Brain microvascular endothelial cell (primary cell): ENCODE results near the gene FOXE3.

ENCODE experiments used
- DNase-seq: peaks from one replicate; pipeline ENCODE4 v3.0.0-alpha.2; 2020
- H3K27ac ChIP-seq: fragments of 250-450 bp; sonication (Bioruptor Pico); 2 replicates; pipeline ENCODE4 v1.5.1; 2020; ENCODE audit warnings: mild to moderate bottlenecking, moderate library complexity
- H3K27me3 ChIP-seq: fragments of 250-450 bp; sonication (Bioruptor Pico); replicated peaks from 2 replicates; pipeline ENCODE4 v1.5.1; 2020; ENCODE audit warnings: mild to moderate bottlenecking
- H3K36me3 ChIP-seq: fragments of 250-450 bp; sonication (Bioruptor Pico); replicated peaks from 2 replicates; pipeline ENCODE4 v1.5.1; 2020; ENCODE audit warnings: mild to moderate bottlenecking
- H3K4me3 ChIP-seq: 2 replicates; pipeline ENCODE4 v1.5.1; 2011; ENCODE audit warnings: low read depth, mild to moderate bottlenecking, control low read depth, low read length, moderate library complexity
- in situ Hi-C: cut with HindIII; loops from 2 replicates; pipeline ENCODE4 v1.10.0; 2017; ENCODE audit warnings: low sequenced_read_pairs, low pct_ligation_motif_present
- TF ChIP-seq, protein P1 (sequence below): IDR thresholded peaks from 2 replicates; pipeline ENCODE4 v1.5.1; 2011; ENCODE audit warnings: low read depth, mild to moderate bottlenecking, moderate library complexity, low read length, control low read depth, inconsistent platforms; ENCODE audit errors: missing control alignments

The FOXE3 gene

GRCh38 chr1:47407481-47407880 is 8.6 kb upstream of the FOXE3 start:
- TF ChIP-seq, protein P1, sequence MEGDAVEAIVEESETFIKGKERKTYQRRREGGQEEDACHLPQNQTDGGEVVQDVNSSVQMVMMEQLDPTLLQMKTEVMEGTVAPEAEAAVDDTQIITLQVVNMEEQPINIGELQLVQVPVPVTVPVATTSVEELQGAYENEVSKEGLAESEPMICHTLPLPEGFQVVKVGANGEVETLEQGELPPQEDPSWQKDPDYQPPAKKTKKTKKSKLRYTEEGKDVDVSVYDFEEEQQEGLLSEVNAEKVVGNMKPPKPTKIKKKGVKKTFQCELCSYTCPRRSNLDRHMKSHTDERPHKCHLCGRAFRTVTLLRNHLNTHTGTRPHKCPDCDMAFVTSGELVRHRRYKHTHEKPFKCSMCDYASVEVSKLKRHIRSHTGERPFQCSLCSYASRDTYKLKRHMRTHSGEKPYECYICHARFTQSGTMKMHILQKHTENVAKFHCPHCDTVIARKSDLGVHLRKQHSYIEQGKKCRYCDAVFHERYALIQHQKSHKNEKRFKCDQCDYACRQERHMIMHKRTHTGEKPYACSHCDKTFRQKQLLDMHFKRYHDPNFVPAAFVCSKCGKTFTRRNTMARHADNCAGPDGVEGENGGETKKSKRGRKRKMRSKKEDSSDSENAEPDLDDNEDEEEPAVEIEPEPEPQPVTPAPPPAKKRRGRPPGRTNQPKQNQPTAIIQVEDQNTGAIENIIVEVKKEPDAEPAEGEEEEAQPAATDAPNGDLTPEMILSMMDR = no peak
- DNase-seq = no peak

GRCh38 chr1:47409311-47410067 is 6.6 kb upstream of the FOXE3 start:
- TF ChIP-seq, protein P1 = no peak
- Histone ChIP-seq H3K36me3 (no peaks in the 10 kb centered on the region), H3K4me3 (no peak overlapping the region), H3K27me3 (no peaks in the 10 kb centered on the region), H3K27ac (no peak overlapping the region)
- in situ Hi-C loops = no loop called here
- peak; percentile 90 for DNase-seq

More at GRCh38 chr1:47407481-47407880, 8.6 kb upstream of the FOXE3 start:
- Histone ChIP-seq H3K4me3 (no peak overlapping the region), H3K36me3 (no peaks in the 10 kb centered on the region), H3K27ac (no peak overlapping the region), H3K27me3 (no peaks in the 10 kb centered on the region)
- in situ Hi-C loops = no loop called here

- no peak overlapping the region for H3K27ac ChIP-seq
- TF ChIP-seq, protein P1 = no peak
- in situ Hi-C loops = no loop called here
- no peak for DNase-seq
- no peaks in the 10 kb centered on the region for H3K27me3 ChIP-seq
- no peak overlapping the region for H3K4me3 ChIP-seq
- H3K36me3 ChIP-seq = no peaks in the 10 kb centered on the region
Measured at GRCh38 chr1:47410068-47410455, 6.0 kb upstream of the FOXE3 start.

DNA sequence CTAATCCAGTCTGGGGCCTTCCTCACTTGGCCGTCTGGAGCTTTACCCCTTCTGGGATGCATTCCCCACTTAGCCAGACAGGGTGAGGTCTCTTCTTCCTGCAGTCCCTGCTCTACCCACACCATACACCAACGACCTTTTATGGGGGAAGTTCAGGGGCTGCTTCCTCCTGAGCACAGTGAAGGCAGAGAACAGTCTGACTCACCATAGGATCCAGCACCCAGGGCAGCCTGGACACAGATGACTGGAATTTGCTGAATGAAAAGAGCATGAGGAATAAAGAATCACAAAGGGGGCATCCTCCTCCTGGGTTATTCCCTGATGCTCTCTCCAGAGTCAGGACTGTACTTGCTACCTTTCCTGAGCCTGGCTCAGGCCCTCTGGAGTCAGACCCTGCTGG is 4.6 kb upstream of the FOXE3 start:
- Histone ChIP-seq H3K36me3 (no peaks in the 10 kb centered on the region), H3K4me3 (no peak overlapping the region), H3K27me3 (peaks cover 7% of the 10 kb centered on the region), H3K27ac (no peak overlapping the region)
- TF ChIP-seq, protein P1 = no peak
- in situ Hi-C loops = no loop called here
- DNase-seq = peak; percentile 40

- Histone ChIP-seq H3K27me3 (peaks cover 17% of the 10 kb centered on the region), H3K27ac (no peak overlapping the region), H3K4me3 (no peak overlapping the region), H3K36me3 (no peaks in the 10 kb centered on the region)
- TF ChIP-seq, protein P1 = no peak
- DNase-seq = no peak
- in situ Hi-C loops = no loop called here
Measured at GRCh38 chr1:47412437-47412836, 3.6 kb upstream of the FOXE3 start.
